Nephron (organoid): Measurements from ENCODE around the gene ZBTB8B.
"Not testable (repeated sequence)": the region's sequence is repeated elsewhere in the genome, so short reads cannot be mapped to it uniquely, and the experiment has no call there.

ENCODE experiments used
- H3K27ac Mint-ChIP-seq, 3 experiments: 2 replicates each; pipeline ENCODE4 v1.8.0; 2020; ENCODE audit warnings: mixed read lengths in 3 of 3, mild to moderate bottlenecking in 2 of 3, moderate library complexity in 1 of 3
- H3K27me3 Mint-ChIP-seq: 2 replicates; pipeline ENCODE4 v1.8.0; 2021; ENCODE audit warnings: low read depth, mild to moderate bottlenecking, moderate library complexity, mixed read lengths
- H3K36me3 Mint-ChIP-seq: 2 replicates; pipeline ENCODE4 v1.8.0; 2020; ENCODE audit warnings: low read depth, mixed read lengths
- H3K4me1 Mint-ChIP-seq: 2 replicates; pipeline ENCODE4 v1.8.0; 2020; ENCODE audit warnings: mixed read lengths
- H3K4me3 Mint-ChIP-seq, 3 experiments: 2 replicates each; pipeline ENCODE4 v1.8.0; 2020; ENCODE audit warnings: mild to moderate bottlenecking in 3 of 3, mixed read lengths in 3 of 3, moderate library complexity in 2 of 3
- H3K9me3 Mint-ChIP-seq: 2 replicates; pipeline ENCODE4 v1.8.0; 2020; ENCODE audit warnings: mixed read lengths
- CTCF ChIP-seq, 3 experiments: fragments of 200-600 bp; sonication (generic); IDR thresholded peaks; one replicate each; pipeline ENCODE4 v1.5.0; 2021; ENCODE audit warnings: antibody characterized with exemption in 3 of 3; ENCODE audit not compliant: unreplicated experiment in 3 of 3

Gene ZBTB8B

GRCh38 chr1:32454726-32455125 lies 10.1 kb upstream of the ZBTB8B start:
- no peaks in the 10 kb centered on the region for H3K36me3 Mint-ChIP-seq
- peaks cover 9% of the 10 kb centered on the region for H3K27me3 Mint-ChIP-seq
- no peak overlapping the region for H3K27ac Mint-ChIP-seq
- no peaks in the 10 kb centered on the region for H3K4me1 Mint-ChIP-seq
- TF ChIP-seq CTCF (IDR thresholded peaks at IDR 0.05; ENCODE audit: unreplicated experiment in 3 of 3) = no peak
- peaks cover 21% of the 10 kb centered on the region for H3K9me3 Mint-ChIP-seq
- no peak overlapping the region for H3K4me3 Mint-ChIP-seq

DNA sequence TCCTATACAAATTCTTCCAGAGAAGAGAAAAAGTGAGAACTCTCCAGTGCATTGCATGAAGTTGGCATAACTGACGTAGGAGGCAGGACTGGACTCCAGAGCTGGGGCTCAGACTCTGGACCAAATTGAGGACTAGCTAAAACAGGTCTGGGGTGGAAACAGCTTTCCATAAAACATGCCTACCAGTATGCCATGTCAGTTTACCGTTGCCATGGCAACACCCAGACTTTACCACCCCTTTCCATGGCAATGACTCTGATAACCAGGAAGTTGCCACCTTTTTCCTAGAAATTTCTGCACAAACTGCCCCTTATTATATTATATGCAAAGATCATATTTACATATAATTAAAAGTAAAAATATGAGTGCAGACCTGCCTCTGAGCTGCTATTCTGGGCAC lies 8.9 kb upstream of the ZBTB8B start:
- Mint-ChIP-seq H3K4me1 (no peaks in the 10 kb centered on the region), H3K27ac (no peak overlapping the region), H3K27me3 (peaks cover 9% of the 10 kb centered on the region), H3K4me3 (no peak overlapping the region), H3K9me3 (peaks cover 16% of the 10 kb centered on the region), H3K36me3 (no peaks in the 10 kb centered on the region)
- TF ChIP-seq CTCF (IDR thresholded peaks at IDR 0.05; ENCODE audit: unreplicated experiment in 3 of 3) = no peak

DNA sequence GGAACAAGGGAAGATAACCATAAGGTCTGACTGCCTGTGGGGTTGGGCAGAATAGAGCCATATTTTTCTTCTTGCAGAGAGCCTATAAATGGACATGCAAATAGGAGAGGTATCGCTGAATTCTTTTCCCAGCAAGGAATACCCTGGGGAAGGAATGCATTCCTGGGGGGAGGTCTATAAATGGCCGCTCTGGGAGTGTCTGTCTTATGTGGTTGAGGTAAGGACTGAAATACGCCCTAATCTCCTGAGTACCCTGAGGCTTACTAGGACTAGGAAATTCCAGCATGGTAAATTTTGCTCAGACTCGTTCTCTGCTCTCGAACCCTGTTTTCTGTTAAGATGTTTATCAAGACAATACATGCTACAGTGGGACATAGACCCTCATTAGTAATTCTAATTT lies 6.1 kb upstream of the ZBTB8B start:
- Mint-ChIP-seq H3K27me3 (peaks cover 14% of the 10 kb centered on the region), H3K9me3 (peaks cover 16% of the 10 kb centered on the region)
- H3K27ac Mint-ChIP-seq, H3K4me1 Mint-ChIP-seq, H3K36me3 Mint-ChIP-seq, H3K4me3 Mint-ChIP-seq: not testable (repeated sequence)

DNA sequence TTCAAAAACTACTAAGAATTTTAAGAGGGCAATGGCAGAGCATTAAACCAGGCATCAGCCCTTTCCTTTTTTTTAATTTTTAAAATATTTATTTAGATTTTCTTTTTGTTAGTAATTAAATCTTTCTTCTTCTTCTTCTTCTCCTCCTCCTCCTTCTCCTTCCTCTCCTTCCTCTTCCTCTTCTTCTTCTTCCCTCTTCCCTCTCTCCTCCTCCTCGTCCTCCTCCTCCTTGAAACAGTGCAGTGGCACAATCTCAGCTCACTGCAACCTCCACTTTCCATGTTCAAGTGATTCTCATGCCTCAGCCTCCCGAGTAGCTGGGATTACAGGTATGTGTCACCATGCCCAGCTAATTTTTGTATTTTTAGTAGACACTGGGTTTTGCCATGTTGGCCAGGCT lies 1.9 kb upstream of the ZBTB8B start:
- not testable (repeated sequence) for H3K36me3 Mint-ChIP-seq, H3K27ac Mint-ChIP-seq
- H3K4me3 Mint-ChIP-seq = peak overlapping the region in 1 of 3 experiments; percentile 19
- peaks cover 21% of the 10 kb centered on the region for H3K27me3 Mint-ChIP-seq
- H3K9me3 Mint-ChIP-seq = peaks cover 15% of the 10 kb centered on the region
- H3K4me1 Mint-ChIP-seq = peaks cover 13% of the 10 kb centered on the region

DNA sequence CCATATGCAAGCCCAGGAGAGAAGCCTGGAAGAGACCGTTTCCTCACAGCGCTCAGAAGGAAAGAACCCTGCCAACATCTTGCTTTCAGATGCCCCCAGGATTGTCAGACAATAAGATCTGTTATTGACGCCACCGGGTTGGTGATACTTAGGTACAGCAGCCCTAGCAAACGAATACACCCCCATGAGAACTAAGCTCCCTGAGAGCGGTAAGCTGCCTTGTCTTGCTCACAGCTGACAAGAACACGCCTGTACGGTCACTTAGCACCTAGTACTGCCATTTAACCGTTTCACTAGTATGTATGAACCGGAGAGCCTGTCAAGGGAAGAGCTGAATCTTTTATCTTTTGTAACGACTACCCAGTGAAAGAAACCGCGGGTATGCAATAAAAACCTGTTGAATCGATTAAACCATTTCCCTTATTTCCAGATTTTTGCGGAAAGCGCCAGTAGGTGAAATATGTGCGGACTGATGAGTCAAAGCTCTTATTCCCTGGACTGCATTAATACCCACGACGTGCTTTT lies 619 bp upstream of the ZBTB8B start:
- Mint-ChIP-seq H3K36me3 (no peaks in the 10 kb centered on the region), H3K9me3 (peaks cover 3% of the 10 kb centered on the region), H3K4me3 (peak overlapping the region; percentile 88 to 96 (median 90)), H3K27ac (peak overlapping the region; percentile 45 to 81 (median 47)), H3K27me3 (peaks cover 14% of the 10 kb centered on the region), H3K4me1 (peaks cover 13% of the 10 kb centered on the region)
- no peak for TF ChIP-seq CTCF (IDR thresholded peaks at IDR 0.05; ENCODE audit: unreplicated experiment in 3 of 3)

- Mint-ChIP-seq H3K4me3 (peak overlapping the region; percentile 88 to 96 (median 90)), H3K36me3 (peaks cover under 1% of the 10 kb centered on the region), H3K9me3 (no peaks in the 10 kb centered on the region), H3K27ac (peak overlapping the region in 1 of 3 experiments; percentile 10), H3K27me3 (peaks cover 14% of the 10 kb centered on the region), H3K4me1 (peaks cover 13% of the 10 kb centered on the region)
- TF ChIP-seq CTCF (IDR thresholded peaks at IDR 0.05; ENCODE audit: unreplicated experiment in 3 of 3) = no peak
These were observed 684 bp downstream of the ZBTB8B start for GRCh38 chr1:32465578-32465933.

DNA sequence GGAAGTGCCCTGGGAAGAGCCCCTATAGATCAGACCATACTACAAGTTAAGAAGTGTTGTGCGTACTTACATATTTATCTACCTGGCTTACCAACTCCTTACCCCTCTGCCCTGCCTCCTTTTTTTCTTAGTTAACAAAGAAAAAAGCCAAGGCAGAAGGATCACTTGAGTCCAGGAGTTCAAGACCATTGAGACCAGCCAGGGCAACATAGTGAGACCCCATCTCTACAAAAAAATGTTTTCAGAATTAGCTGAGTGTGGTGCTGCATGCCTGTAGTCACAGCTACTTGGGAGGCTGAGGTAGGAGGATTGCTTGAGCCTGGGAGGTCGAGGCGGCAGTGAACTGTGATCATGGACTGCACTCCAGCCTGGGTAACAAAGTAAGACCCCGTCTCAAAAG lies 1.9 kb downstream of the ZBTB8B start:
- Mint-ChIP-seq H3K4me3 (peak overlapping the region in 1 of 3 experiments; percentile 11), H3K9me3 (no peaks in the 10 kb centered on the region), H3K4me1 (peaks cover 13% of the 10 kb centered on the region), H3K27me3 (peaks cover 13% of the 10 kb centered on the region), H3K27ac (no peak overlapping the region), H3K36me3 (peaks cover 7% of the 10 kb centered on the region)
- TF ChIP-seq CTCF (IDR thresholded peaks at IDR 0.05; ENCODE audit: unreplicated experiment in 3 of 3) = no peak
